Stimulated activated CD8-positive, alpha-beta memory T cell treated with anti-CD3 and anti-CD28 coated beads, Interleukin-4, amount 100 ng/mL, for 24 hours (primary cell): ENCODE results near the gene CCR5.

Source experiments
- DNase-seq: peaks from one replicate; pipeline ENCODE4 v3.0.0-alpha.2; 2020; ENCODE audit warnings: low read depth

The CCR5 gene

DNA sequence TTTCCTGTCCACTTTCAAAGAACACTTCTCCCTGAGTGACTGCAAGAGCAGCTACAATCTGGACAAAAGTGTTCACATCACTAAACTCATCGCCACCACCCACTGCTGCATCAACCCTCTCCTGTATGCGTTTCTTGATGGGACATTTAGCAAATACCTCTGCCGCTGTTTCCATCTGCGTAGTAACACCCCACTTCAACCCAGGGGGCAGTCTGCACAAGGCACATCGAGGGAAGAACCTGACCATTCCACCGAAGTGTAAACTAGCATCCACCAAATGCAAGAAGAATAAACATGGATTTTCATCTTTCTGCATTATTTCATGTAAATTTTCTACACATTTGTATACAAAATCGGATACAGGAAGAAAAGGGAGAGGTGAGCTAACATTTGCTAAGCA lies 38.1 kb downstream of the CCR5 start:
- DNase-seq, result no peak

DNA sequence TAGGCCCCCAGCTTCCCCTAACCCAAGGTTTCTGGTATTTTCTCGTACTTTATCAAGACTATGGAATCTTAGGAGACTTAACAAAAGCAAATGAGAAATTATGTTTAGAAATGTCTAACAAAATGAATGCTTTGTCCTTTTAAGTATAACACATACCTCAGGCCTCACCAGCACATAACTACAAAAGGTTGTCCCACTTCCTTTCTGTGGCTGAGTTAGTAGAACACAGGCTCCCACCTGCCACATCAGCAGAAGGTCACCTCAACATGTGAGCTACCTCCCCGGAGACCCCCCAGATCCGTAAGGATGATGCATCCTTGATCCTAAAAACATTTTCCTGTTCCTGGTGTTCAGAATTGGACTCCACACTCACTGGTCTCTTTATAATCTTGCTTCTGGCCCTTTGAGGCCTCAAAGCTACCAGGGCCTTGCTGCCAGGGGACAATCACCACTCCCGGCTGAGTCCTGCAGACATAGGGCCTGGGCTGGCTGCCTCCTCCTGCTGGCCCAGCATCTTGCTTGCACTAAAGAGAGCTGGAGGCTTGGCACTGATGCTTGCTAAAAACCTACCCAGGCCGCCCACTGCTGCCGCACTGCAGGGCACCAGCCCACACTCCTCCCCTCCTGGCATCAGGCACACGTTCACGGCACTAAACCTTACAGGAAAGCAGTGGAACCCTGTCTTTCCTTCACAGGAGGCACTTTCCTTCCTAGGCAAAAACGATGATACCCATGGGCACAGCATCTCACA lies 39.2 kb downstream of the CCR5 start:
- DNase-seq, result no peak

DNA sequence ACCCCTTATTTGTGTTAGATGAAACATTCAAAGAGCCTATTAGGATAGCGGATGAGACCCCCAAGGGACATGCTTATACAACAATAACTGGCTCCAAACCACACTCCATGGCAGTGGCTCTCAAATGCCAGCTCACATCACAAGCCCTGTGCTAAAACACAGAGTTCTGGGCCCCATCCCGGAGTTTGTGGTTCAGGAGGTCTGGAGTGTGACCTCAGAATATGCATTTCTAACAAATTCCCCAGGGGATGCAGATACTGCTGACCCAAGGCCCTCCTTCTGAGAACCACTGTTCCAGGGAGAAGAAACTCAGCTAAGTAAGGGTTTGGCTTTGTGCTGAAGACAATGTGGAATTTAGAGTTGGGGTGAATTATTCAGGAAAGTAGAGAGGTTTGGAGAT lies 39.9 kb downstream of the CCR5 start:
- no peak for DNase-seq

DNA sequence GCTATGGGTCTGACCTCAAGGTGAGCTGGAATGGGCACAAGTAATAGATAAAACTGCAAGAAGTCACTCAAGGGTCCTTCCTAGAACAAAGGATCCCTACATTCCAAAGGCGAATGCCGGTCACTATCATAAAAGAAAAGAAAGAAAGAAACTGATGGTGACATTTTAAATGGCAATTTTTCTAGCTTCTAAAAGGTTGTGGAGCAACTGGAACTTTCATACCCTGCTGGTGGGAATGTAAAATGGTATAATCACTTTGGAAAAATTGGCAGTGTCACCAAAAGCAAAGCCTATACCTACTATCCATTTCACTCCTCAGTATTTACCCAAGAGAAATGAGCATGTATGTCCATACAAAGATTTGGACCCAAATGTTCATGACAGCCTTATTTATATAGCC lies 40.5 kb downstream of the CCR5 start:
- no peak for DNase-seq

DNA sequence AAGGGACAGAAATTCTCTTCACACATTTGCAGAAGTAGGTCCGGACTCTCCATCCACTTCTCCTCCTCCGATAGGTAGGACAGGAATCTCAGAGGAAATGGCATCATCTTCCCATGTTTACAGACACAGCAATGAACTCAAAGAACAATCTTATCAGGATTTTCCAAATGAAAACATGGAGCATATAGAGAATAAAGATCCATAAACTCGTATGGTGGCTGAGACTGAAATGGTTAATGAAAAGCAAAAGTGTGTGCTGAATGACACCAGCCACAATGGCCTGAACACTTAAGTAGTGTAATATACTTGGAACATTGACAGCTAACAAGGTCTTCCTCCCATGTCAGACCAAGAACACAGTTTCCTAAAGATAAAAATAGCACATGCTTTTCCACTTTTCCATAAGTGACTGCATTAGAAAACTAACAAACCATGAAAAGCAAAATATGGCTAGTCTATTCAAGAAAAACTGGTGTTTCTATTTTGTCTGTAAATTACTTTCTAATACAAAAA lies 42.1 kb downstream of the CCR5 start:
- no peak for DNase-seq

DNA sequence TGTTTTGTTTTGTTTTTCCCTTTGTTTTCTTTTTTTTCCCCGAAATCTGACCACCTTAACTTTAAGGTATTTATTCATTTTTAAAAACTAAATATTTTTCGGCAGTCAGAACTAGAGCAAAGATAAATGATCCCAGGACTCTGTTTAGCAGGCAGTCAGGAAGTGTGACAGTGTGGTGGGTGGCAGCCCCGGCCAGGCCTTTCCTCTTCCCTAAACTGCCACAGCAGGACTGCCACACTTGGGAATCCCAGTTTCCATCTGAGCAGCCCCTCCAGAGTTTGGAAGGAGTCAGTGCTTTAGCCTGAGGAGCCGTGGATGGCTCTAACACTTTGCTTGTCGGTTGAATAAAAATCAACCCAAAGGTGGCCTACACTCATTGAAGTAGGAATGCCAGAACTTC lies 43.2 kb downstream of the CCR5 start:
- no peak for DNase-seq

DNA sequence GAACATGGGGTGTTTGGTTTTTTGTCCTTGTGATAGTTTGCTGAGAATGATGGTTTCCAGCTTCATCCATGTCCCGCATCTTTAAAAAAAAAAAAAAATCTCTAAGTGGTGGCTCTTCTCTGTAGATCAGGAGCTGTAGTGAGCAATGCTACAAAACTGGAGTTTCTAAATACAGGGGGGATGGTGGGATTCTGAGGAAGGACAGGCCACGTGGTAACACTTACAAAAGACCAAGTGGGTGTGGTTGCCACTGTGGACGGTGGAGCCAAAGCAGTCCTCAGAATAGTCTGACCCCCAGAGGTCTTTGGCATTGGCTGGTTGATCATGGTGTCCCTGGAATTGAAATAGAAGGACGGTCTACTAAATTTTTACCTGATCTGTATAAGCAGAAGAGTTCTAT lies 44.0 kb downstream of the CCR5 start:
- DNase-seq, result no peak

DNA sequence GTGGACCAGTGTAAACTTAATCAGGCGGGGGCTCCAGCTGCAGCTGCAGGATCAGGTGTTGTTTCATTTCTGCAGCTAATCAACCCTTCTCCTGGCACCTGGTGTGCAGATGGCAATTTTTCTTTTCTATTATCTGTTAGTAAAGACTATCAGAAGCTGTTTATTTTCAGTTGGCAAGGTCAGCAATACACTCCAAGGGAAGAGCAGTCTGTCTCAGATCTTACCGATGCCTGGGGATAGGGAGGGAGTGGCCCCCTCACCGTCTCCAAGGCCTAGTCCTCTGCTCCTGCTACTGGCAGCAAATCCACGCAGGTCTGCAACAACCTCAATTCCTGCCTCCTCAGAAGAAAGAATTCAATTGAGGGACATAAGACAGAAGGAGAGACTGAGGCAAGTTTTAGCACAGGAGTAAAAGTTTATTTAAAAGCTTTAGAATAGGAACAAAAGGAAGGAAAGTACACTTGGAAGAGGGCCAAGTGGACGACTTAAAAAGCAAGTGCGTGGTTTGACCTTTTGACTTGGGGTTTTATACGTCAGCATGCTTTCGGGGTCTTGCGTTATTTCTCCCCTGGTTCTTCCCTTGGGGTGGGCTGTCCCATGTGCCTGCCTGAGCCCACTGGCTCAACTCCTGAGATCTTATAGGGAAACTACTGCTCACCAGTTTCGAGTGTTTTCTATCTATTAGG lies 45.5 kb downstream of the CCR5 start:
- DNase-seq, result no peak

DNA sequence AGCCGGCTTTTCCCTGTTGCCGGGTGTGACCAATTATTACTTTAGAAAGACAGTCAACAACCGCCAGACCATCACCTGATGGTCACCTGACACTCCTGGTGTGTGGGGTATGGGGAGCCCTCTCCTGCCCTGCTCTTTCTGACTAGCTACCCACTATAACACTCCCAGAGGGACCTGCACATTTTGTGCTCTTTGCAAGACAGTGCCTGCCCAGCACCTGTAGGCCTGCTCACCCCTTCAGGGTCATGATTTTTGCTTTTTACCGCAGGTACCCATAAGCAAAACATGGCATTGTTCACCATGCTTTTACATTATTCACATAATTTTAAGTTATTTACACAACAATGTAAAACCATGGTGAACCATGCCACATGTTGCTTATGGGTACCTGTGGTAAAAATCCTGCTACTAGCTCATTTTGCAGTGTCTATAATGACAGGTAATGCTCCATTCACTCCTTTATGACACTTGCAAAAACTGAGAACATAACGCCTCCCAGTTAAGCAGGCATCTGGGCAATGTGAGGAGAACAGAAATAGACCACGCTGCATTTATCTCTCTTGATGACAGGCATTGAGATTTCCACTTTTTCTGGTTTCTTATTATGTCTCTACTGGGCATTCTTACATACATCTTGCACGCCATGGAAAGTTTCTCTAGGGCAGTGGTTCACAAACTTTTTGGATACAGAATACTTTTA lies 46.2 kb downstream of the CCR5 start:
- no peak for DNase-seq

DNA sequence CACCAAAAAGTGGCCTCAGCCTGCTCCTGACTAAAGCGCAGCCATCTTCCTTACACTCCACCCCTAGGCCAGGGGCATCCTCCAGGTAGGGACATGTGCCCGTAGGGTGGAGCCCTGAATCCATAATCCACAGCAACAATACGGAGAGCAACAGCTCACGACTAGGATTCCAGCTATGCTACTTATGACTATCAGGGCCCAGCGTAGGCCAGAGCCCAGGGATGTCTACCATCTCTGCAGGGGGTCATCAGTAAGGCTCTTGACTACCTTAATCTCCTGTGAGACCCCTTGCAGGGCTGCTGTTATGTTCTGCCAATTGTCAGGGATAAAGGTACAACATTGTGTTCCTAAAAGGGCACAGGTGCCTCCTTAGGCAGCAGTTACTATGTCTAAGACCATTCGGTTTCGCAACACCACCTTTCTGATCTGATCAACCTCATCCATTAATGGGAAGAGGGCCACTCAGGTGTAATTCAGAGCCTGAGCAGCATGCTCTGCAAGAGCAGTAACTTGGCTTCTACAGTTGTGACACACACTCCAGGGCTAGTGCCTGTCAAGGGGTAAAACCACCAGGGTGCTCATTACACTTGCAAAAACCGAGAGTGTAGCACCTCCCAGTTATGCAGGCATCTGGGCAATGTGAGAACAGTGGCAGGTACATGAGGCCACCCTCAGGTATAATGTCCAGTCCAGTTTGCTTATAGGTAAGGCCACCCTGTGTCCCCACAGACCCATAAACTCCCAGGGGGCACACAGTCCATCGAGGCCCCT lies 47.3 kb downstream of the CCR5 start:
- no peak for DNase-seq

DNA sequence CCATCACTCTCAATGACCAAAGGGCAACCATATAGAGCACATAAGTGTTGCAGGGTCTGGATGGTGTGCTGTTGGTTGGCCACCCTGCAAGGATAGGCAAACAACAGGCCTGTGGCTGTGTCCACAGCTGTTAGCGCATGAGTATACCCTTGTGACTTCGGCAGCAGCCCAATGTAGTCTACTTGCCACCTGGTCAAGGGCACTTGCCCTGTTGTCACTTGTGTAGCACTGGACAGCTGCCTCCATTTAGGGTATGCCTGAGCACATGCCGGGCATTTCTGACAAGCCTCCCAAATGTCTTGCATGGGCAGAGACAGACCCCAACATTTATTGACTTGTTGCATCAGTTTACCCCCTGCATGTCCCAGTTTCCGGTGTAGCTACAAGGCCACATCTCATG lies 49.1 kb downstream of the CCR5 start:
- DNase-seq, result no peak

DNA sequence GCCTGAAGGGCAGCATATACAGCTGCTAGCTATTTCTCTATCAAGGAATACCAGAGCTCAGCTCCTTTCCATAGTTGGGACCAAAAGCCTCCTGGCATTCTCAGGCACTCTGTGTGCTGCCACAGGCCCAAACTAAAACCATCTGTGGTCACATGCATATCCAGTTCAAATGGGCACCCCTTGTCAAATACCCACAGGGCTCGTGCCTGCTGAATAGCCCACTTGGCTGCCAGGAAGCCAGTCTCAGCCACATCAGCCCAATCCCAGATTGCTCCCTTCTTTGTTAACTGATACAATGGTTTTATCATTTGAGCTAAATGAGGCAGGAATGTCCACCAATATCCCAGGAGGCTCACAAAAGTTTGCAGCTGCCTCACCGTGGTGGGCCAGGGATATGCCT lies 50.2 kb downstream of the CCR5 start:
- DNase-seq, result no peak

DNA sequence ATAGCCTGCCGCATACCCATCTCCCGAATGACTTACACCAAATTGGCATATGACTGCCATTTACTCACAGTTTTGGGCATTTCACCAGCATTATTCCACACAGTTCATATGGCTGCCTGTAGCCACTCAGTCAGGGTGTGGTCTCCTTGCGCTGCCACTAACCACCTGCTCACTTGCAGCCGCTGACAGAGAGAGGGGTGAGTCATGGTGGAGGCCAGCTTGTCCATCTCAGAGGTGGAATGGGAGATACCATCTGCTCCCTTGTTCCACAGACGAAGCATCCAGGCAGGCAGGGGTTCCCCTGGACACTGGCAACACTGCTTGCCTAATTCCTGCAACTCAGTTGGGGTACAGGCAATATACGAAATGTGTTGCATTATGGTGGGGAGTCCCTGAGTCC lies 51.9 kb downstream of the CCR5 start:
- no peak for DNase-seq

DNA sequence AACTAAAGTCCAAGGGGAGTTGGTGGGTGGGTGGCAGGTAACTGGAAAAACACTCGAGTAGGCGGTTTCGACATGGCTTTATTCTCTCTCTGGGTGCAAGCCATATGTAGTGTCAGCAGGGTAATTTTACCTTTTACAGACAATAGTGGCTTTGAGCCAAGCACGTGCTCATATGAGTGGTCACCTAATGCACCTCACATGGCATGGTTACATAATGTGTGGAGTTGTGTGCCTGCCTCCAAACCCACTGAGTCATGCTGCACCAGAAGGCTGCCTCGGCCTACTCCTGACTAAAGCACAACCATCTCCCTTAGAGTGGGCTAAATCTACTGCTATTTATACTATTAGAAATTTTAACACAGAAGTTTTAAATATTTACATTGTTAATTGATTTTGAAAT lies 52.8 kb downstream of the CCR5 start:
- DNase-seq, result no peak
